HepG2 (cell line): ENCODE measurements around the gene MRRF. TPM values are rescaled to one million over a fixed set of nuclear protein-coding genes. Genes with fewer than 3 reads are reported as not detected.

Experiments
- ELF3 ChIP-seq: IDR thresholded peaks from 2 replicates; pipeline ENCODE4 v1.6.1; 2016; ENCODE audit warnings: missing genetic modification reagents, missing compliant biosample characterization
- ERF ChIP-seq: IDR thresholded peaks from 2 replicates; pipeline ENCODE4 v1.6.1; 2018; ENCODE audit warnings: missing biosample characterization, missing genetic modification reagents
- HOMEZ ChIP-seq: IDR thresholded peaks from 2 replicates; pipeline ENCODE4 v1.6.1; 2016; ENCODE audit warnings: low read depth
- HOXA3 ChIP-seq: sonication (generic); formaldehyde crosslinking; IDR thresholded peaks from 2 replicates; pipeline ENCODE4 v1.5.0; 2020; ENCODE audit warnings: missing genetic modification reagents
- MTERF4 ChIP-seq: sonication (generic); formaldehyde crosslinking; IDR thresholded peaks from 2 replicates; pipeline ENCODE4 v1.8.0; 2023; ENCODE audit warnings: mild to moderate bottlenecking, missing genetic modification reagents
- MXI1 ChIP-seq: IDR thresholded peaks from 3 replicates; pipeline ENCODE4 v1.6.1; 2012; ENCODE audit warnings: low read depth, low read length, inconsistent platforms, borderline replicate concordance
- PPARG ChIP-seq: conservative IDR thresholded peaks from 2 replicates; pipeline ENCODE4 v1.6.1; 2016; ENCODE audit warnings: missing biosample characterization, missing genetic modification reagents
- RXRA ChIP-seq: sonication (generic); formaldehyde crosslinking; IDR thresholded peaks from 2 replicates; pipeline ENCODE4 v1.5.1; 2020; ENCODE audit warnings: missing genetic modification reagents
- SAP130 ChIP-seq: IDR thresholded peaks from 2 replicates; pipeline ENCODE4 v1.6.1; 2016; ENCODE audit warnings: low read depth
- SOX6 ChIP-seq, 2 experiments: fragments of 450-650 bp in 1 of 2; sonication (generic) in 1 of 2; formaldehyde crosslinking in 1 of 2; IDR thresholded peaks; 2 replicates each; pipeline versions ENCODE4 v1.4.0 to v1.6.1; 2017 to 2020; ENCODE audit warnings: antibody characterized with exemption in 1 of 2, mild to moderate bottlenecking in 1 of 2, missing genetic modification reagents in 1 of 2
- SP1 ChIP-seq, 2 experiments: fragments of 450-650 bp in 1 of 2; sonication (generic) in 1 of 2; formaldehyde crosslinking in 1 of 2; IDR thresholded peaks; 2 replicates each; pipeline versions ENCODE4 v1.4.0 to v1.6.1; 2016 to 2020; ENCODE audit warnings: missing genetic modification reagents in 1 of 2
- TRIM24 ChIP-seq: sonication (generic); formaldehyde crosslinking; IDR thresholded peaks from 2 replicates; pipeline ENCODE4 v1.8.0; 2022; ENCODE audit warnings: mild to moderate bottlenecking, missing genetic modification reagents
- ZMYM4 ChIP-seq: sonication (generic); formaldehyde crosslinking; IDR thresholded peaks from 2 replicates; pipeline ENCODE4 v1.8.1; 2023; ENCODE audit warnings: mild to moderate bottlenecking, missing genetic modification reagents
- ZNF292 ChIP-seq: sonication (generic); formaldehyde crosslinking; IDR thresholded peaks from 2 replicates; pipeline ENCODE4 v1.8.1; 2022; ENCODE audit warnings: mild to moderate bottlenecking, low read depth, missing genetic modification reagents, borderline replicate concordance
- ZNF513 ChIP-seq: sonication (generic); formaldehyde crosslinking; conservative IDR thresholded peaks from 2 replicates; pipeline ENCODE4 v1.5.0; 2020; ENCODE audit warnings: missing genetic modification reagents
- polyA plus RNA-seq, 8 experiments: library from polyadenylated mRNA; depleted of rRNA in 3 of 8; stranded (reverse) in 7 of 8; unstranded in 1 of 8; fragments of >200 nt; fragmentation: Illumina TruSeq in 4 of 8; extraction: Trizol in 4 of 8; gene quantifications; 2 replicates each; pipeline versions ENCODE4 v1.2.1 to v1.2.3, GENCODE V29; 2011 to 2016; ENCODE audit warnings: low read depth in 4 of 8, missing spikeins in 1 of 8, mixed read lengths in 1 of 8; ENCODE audit not compliant: insufficient read depth in 1 of 8
- total RNA-seq, 5 experiments: library from RNA; depleted of rRNA; stranded (reverse); fragments of >200 nt; fragmentation: Illumina TruSeq; extraction: Trizol; gene quantifications; 2 replicates each; pipeline ENCODE4 v1.2.3, GENCODE V29; 2016; ENCODE audit warnings: low read depth in 1 of 5
- TF ChIP-seq, protein P1 (sequence below): sonication (generic); formaldehyde crosslinking; IDR thresholded peaks from 2 replicates; pipeline ENCODE4 v1.8.1; 2022; ENCODE audit warnings: mild to moderate bottlenecking, missing genetic modification reagents
- TF ChIP-seq, protein P2 (sequence below): IDR thresholded peaks from 2 replicates; pipeline ENCODE4 v1.6.1; 2016; ENCODE audit warnings: missing compliant biosample characterization, missing genetic modification reagents, borderline replicate concordance
- TF ChIP-seq, protein P3 (sequence below): sonication (generic); formaldehyde crosslinking; IDR thresholded peaks from 2 replicates; pipeline ENCODE4 v1.5.0; 2020; ENCODE audit warnings: mild to moderate bottlenecking, missing genetic modification reagents, borderline replicate concordance

MRRF gene
- total and polyA plus RNA-seq, 2 of the 13 experiments (the other 11 are each of a cell fraction or from before 2014, with no cell fraction given), result 37.3 to 44.3 TPM

GRCh38 chr9:122261469-122261881, 3.2 kb upstream of the MRRF start (continued):
- TF ChIP-seq HOXA3 (CRISPR knock-in tag) (no peak), MTERF4 (CRISPR knock-in tag) (no peak), ZNF513 (CRISPR knock-in tag) (no peak), RXRA (CRISPR knock-in tag) (peak; percentile 71; the same call in 1 of the 2 replicates), SP1 (IDR thresholded peaks at IDR 0.05) (no peak), SP1 (CRISPR knock-in tag; IDR thresholded peaks at IDR 0.05) (peak; percentile 38; the same call in 1 of the 2 replicates), HOMEZ (peak; percentile 50; the same call in 1 of the 2 replicates), MXI1 (no peak), TRIM24 (CRISPR knock-in tag) (no peak), ZNF292 (no peak), ELF3 (CRISPR knock-in tag) (peak; percentile 46; the same call in 1 of the 2 replicates), SAP130 (CRISPR knock-in tag) (peak; percentile 68), ZMYM4 (CRISPR knock-in tag) (peak; percentile 42; the same call in 1 of the 2 replicates), ERF (CRISPR knock-in tag) (0 out of 2 replicates have a peak, but pooled peaks have one; percentile 21), SOX6 (IDR thresholded peaks at IDR 0.05) (no peak), SOX6 (CRISPR knock-in tag; IDR thresholded peaks at IDR 0.05) (0 out of 2 replicates have a peak, but pooled peaks have one; percentile 32), PPARG (CRISPR knock-in tag) (0 out of 2 replicates have a peak, but pooled peaks have one; percentile 24)
- TF ChIP-seq, protein P1, sequence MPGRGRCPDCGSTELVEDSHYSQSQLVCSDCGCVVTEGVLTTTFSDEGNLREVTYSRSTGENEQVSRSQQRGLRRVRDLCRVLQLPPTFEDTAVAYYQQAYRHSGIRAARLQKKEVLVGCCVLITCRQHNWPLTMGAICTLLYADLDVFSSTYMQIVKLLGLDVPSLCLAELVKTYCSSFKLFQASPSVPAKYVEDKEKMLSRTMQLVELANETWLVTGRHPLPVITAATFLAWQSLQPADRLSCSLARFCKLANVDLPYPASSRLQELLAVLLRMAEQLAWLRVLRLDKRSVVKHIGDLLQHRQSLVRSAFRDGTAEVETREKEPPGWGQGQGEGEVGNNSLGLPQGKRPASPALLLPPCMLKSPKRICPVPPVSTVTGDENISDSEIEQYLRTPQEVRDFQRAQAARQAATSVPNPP (CRISPR knock-in tag), result no peak
- TF ChIP-seq, protein P2, sequence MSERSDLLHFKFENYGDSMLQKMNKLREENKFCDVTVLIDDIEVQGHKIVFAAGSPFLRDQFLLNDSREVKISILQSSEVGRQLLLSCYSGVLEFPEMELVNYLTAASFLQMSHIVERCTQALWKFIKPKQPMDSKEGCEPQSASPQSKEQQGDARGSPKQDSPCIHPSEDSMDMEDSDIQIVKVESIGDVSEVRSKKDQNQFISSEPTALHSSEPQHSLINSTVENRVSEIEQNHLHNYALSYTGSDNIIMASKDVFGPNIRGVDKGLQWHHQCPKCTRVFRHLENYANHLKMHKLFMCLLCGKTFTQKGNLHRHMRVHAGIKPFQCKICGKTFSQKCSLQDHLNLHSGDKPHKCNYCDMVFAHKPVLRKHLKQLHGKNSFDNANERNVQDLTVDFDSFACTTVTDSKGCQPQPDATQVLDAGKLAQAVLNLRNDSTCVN (CRISPR knock-in tag), result no peak
- TF ChIP-seq, protein P3, sequence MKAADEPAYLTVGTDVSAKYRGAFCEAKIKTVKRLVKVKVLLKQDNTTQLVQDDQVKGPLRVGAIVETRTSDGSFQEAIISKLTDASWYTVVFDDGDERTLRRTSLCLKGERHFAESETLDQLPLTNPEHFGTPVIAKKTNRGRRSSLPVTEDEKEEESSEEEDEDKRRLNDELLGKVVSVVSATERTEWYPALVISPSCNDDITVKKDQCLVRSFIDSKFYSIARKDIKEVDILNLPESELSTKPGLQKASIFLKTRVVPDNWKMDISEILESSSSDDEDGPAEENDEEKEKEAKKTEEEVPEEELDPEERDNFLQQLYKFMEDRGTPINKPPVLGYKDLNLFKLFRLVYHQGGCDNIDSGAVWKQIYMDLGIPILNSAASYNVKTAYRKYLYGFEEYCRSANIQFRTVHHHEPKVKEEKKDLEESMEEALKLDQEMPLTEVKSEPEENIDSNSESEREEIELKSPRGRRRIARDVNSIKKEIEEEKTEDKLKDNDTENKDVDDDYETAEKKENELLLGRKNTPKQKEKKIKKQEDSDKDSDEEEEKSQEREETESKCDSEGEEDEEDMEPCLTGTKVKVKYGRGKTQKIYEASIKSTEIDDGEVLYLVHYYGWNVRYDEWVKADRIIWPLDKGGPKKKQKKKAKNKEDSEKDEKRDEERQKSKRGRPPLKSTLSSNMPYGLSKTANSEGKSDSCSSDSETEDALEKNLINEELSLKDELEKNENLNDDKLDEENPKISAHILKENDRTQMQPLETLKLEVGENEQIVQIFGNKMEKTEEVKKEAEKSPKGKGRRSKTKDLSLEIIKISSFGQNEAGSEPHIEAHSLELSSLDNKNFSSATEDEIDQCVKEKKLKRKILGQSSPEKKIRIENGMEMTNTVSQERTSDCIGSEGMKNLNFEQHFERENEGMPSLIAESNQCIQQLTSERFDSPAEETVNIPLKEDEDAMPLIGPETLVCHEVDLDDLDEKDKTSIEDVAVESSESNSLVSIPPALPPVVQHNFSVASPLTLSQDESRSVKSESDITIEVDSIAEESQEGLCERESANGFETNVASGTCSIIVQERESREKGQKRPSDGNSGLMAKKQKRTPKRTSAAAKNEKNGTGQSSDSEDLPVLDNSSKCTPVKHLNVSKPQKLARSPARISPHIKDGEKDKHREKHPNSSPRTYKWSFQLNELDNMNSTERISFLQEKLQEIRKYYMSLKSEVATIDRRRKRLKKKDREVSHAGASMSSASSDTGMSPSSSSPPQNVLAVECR (CRISPR knock-in tag), result peak; percentile 27; the same call in 1 of the 2 replicates
